GM12892 (cell line): Measurements from ENCODE around the gene SNAPC5.
"Not testable (repeated sequence)": the region's sequence is repeated elsewhere in the genome, so short reads cannot be mapped to it uniquely, and the experiment has no call there.

Experiments used
- POLR2A ChIP-seq: IDR thresholded peaks from 2 replicates; pipeline ENCODE4 v1.6.1; 2011; ENCODE audit warnings: low read depth, low read length, control low read depth
- POLR2AphosphoS5 ChIP-seq: IDR thresholded peaks from 2 replicates; pipeline ENCODE4 v1.6.1; 2011; ENCODE audit warnings: low read depth, low read length, control low read depth
- TAF1 ChIP-seq: IDR thresholded peaks from 2 replicates; pipeline ENCODE4 v1.6.1; 2011; ENCODE audit warnings: low read depth, mild to moderate bottlenecking, control low read depth, low read length, borderline replicate concordance

- not testable (repeated sequence) for TF ChIP-seq POLR2A, POLR2AphosphoS5, TAF1
Observed at GRCh38 chr15:66470825-66471224, 26.7 kb downstream of the SNAPC5 start.
